ENCODE measurements around the gene LRRC8B. TPM values are rescaled to one million over a fixed set of nuclear protein-coding genes. Genes with fewer than 3 reads are reported as not detected.

The LRRC8B gene
- polyA plus RNA-seq, 2 of the 4 experiments (the other 2 are of a cell fraction): 3.2 to 10.3 TPM

- H3K4me1 ChIP-seq: no peaks in the 10 kb centered on the region
- FAIRE-seq: no peak
- ATAC-seq: peak; percentile 85 to 90
- DNase-seq (ENCODE audit: low read depth in 1 of 2, low spot score in 1 of 2): peak in 1 of 2 experiments; percentile 34
- TF ChIP-seq HES2 (IDR thresholded peaks at IDR 0.05) (no peak), CTCF (IDR thresholded peaks at IDR 0.05) (no peak; the same call in 2 of the 3 replicates), RFX5 (IDR thresholded peaks at IDR 0.05) (no peak), RAD21 (conservative IDR thresholded peaks at IDR 0.05 in 1 of 2, IDR thresholded peaks at IDR 0.05 in 1 of 2) (peak in 1 of 2 experiments; percentile 16; a peak in 1 of 5 replicates), POLR2AphosphoS2 (conservative IDR thresholded peaks at IDR 0.05; ENCODE audit: low read length) (no peak)
- no peak overlapping the region for H3K4me2 ChIP-seq
- no peaks in the 10 kb centered on the region for H3K9me3 ChIP-seq
- POLR2A ChIA-PET: no interaction called here
- 82% methylated on average over 3 of the region's 3 CpGs for WGBS (ENCODE audit: missing lambda C conversion rate)
- H3K4me3 ChIP-seq: no peak overlapping the region
- no peak overlapping the region for H3K27ac ChIP-seq
- CTCF ChIA-PET: interaction anchor here (1.0 to 2.4 kb wide), 4 partner anchors 10 to 147 kb away, joined by 3 to 14 read pairs (median 6); no protein-coding TSS in a partner anchor
Observed at GRCh38 chr1:89615676-89616598, 91.3 kb downstream of the LRRC8B start.

GRCh38 chr1:89616844-89617627, 92.4 kb downstream of the LRRC8B start:
- ChIA-PET POLR2A (no interaction called here), CTCF (interaction anchor here (0.6 to 2.4 kb wide), 4 partner anchors 13 to 146 kb away, joined by 3 to 14 read pairs (median 6); no protein-coding TSS in a partner anchor)
- Histone ChIP-seq H3K4me2 (no peak overlapping the region), H3K4me1 (no peaks in the 10 kb centered on the region), H3K27ac (no peak overlapping the region), H3K9me3 (no peaks in the 10 kb centered on the region), H3K4me3 (no peak overlapping the region)
- ATAC-seq (no peak), DNase-seq (ENCODE audit: low read depth in 1 of 2, low spot score in 1 of 2) (no peak), FAIRE-seq (no peak)
- TF ChIP-seq CHD4 (IDR thresholded peaks at IDR 0.05; ENCODE audit: borderline replicate concordance): no peak
- no peak for TF ChIP-seq MAX (IDR thresholded peaks at IDR 0.05)
- TF ChIP-seq RNF2 (IDR thresholded peaks at IDR 0.05; ENCODE audit: borderline replicate concordance, low read depth): no peak
- no peak for TF ChIP-seq NPAS2 (CRISPR knock-in tag; IDR thresholded peaks at IDR 0.05; ENCODE audit: borderline replicate concordance)
- no peak for TF ChIP-seq TP53 (CRISPR knock-in tag; IDR thresholded peaks at IDR 0.05)
- no peak for TF ChIP-seq FOXS1 (CRISPR knock-in tag; IDR thresholded peaks at IDR 0.05)
- no peak for TF ChIP-seq HMGXB4 (CRISPR knock-in tag; IDR thresholded peaks at IDR 0.05; ENCODE audit: borderline replicate concordance)
- TF ChIP-seq KDM5A (IDR thresholded peaks at IDR 0.05): no peak
- no peak for TF ChIP-seq HOXB13 (CRISPR knock-in tag; IDR thresholded peaks at IDR 0.05; ENCODE audit: low read depth)
- TF ChIP-seq ZFP36 (IDR thresholded peaks at IDR 0.05; ENCODE audit: borderline replicate concordance, partially characterized antibody): no peak
- no peak for TF ChIP-seq HDAC2 (IDR thresholded peaks at IDR 0.05)
- no peak for TF ChIP-seq BHLHE40 (IDR thresholded peaks at IDR 0.05; ENCODE audit: low read depth, low read length)
- TF ChIP-seq RAD21 (conservative IDR thresholded peaks at IDR 0.05 in 1 of 2, IDR thresholded peaks at IDR 0.05 in 1 of 2): no peak
- no peak for TF ChIP-seq GATA3 (IDR thresholded peaks at IDR 0.05; ENCODE audit: borderline replicate concordance)
- TF ChIP-seq ZC3H11A (IDR thresholded peaks at IDR 0.05): no peak
- TF ChIP-seq ATOH8 (CRISPR knock-in tag; IDR thresholded peaks at IDR 0.05; ENCODE audit: low read depth): no peak
- TF ChIP-seq KDM1A (IDR thresholded peaks at IDR 0.05; ENCODE audit: low read depth): no peak
- 60% methylated on average over 2 of the region's 2 CpGs for WGBS (ENCODE audit: missing lambda C conversion rate)

All from A549 (cell line).